HepG2 (cell line): Measurements from ENCODE around the gene ARMC2. TPM values are rescaled to one million over a fixed set of nuclear protein-coding genes. Genes with fewer than 3 reads are reported as not detected.
A peak's percentile ranks its signal among the peaks of the same experiment; 100 is the strongest.

Experiments used
- BCL6 ChIP-seq: IDR thresholded peaks from 2 replicates; pipeline ENCODE4 v1.6.1; 2016; ENCODE audit warnings: missing genetic modification reagents, missing compliant biosample characterization
- CHD4 ChIP-seq: fragments of 200-600 bp; sonication (generic); IDR thresholded peaks from 2 replicates; pipeline ENCODE4 v1.7.0; 2017; ENCODE audit warnings: mild to moderate bottlenecking, low read length, borderline replicate concordance
- EEA1 ChIP-seq: sonication (generic); formaldehyde crosslinking; IDR thresholded peaks from 2 replicates; pipeline ENCODE4 v1.5.1; 2020; ENCODE audit warnings: mild to moderate bottlenecking, missing genetic modification reagents, borderline replicate concordance
- FOXA1 ChIP-seq, 2 experiments: fragments of 450-650 bp in 1 of 2; sonication (generic) in 1 of 2; formaldehyde crosslinking in 1 of 2; IDR thresholded peaks; 2 replicates each; pipeline versions ENCODE4 v1.4.0 to v1.6.1; 2016 to 2020; ENCODE audit warnings: missing genetic modification reagents in 1 of 2
- GATA4 ChIP-seq: sonication (generic); IDR thresholded peaks from 2 replicates; pipeline ENCODE4 v1.6.1; 2016; ENCODE audit warnings: antibody characterized with exemption, low read depth, borderline replicate concordance
- GFI1 ChIP-seq: sonication (generic); formaldehyde crosslinking; IDR thresholded peaks from 2 replicates; pipeline ENCODE4 v1.5.0; 2020; ENCODE audit warnings: missing genetic modification reagents, mild to moderate bottlenecking, borderline replicate concordance
- KDM1A ChIP-seq: IDR thresholded peaks from 2 replicates; pipeline ENCODE4 v1.6.1; 2016; ENCODE audit warnings: missing compliant biosample characterization
- NCOA2 ChIP-seq: sonication (generic); formaldehyde crosslinking; IDR thresholded peaks from 2 replicates; pipeline ENCODE4 v1.8.0; 2022; ENCODE audit warnings: inconsistent platforms
- NKX3-1 ChIP-seq: sonication (generic); formaldehyde crosslinking; IDR thresholded peaks from 2 replicates; pipeline ENCODE4 v1.5.0; 2020; ENCODE audit warnings: missing genetic modification reagents
- PPARG ChIP-seq: conservative IDR thresholded peaks from 2 replicates; pipeline ENCODE4 v1.6.1; 2016; ENCODE audit warnings: missing biosample characterization, missing genetic modification reagents
- SAP130 ChIP-seq: IDR thresholded peaks from 2 replicates; pipeline ENCODE4 v1.6.1; 2016; ENCODE audit warnings: low read depth
- SIX1 ChIP-seq: sonication (generic); formaldehyde crosslinking; IDR thresholded peaks from 2 replicates; pipeline ENCODE4 v1.4.0; 2020; ENCODE audit warnings: missing genetic modification reagents, borderline replicate concordance
- SKI ChIP-seq: fragments of 450-650 bp; IDR thresholded peaks from one replicate; pipeline ENCODE4 v1.6.1; 2018; ENCODE audit warnings: mild to moderate bottlenecking; ENCODE audit not compliant: partially characterized antibody
- SOX5 ChIP-seq: IDR thresholded peaks from 2 replicates; pipeline ENCODE4 v1.6.1; 2016; ENCODE audit warnings: borderline replicate concordance
- TBX3 ChIP-seq: fragments of 450-650 bp; IDR thresholded peaks from 2 replicates; pipeline ENCODE4 v1.6.1; 2017; ENCODE audit warnings: antibody characterized with exemption, mild to moderate bottlenecking, inconsistent platforms, borderline replicate concordance
- TCF7L2 ChIP-seq: IDR thresholded peaks from 2 replicates; pipeline ENCODE4 v1.6.1; 2011; ENCODE audit warnings: mild to moderate bottlenecking, low read depth, low read length, moderate library complexity
- TEAD3 ChIP-seq: optimal IDR thresholded peaks from 2 replicates; pipeline ENCODE3; 2016; ENCODE audit warnings: borderline replicate concordance
- ZNF274 ChIP-seq: sonication (generic); formaldehyde crosslinking; IDR thresholded peaks from 2 replicates; pipeline ENCODE4 v1.5.1; 2020; ENCODE audit warnings: mild to moderate bottlenecking, missing genetic modification reagents
- ZNF839 ChIP-seq: sonication (generic); formaldehyde crosslinking; IDR thresholded peaks from 2 replicates; pipeline ENCODE4 v1.4.0; 2020; ENCODE audit warnings: missing genetic modification reagents, mild to moderate bottlenecking, borderline replicate concordance
- polyA plus RNA-seq, 8 experiments: library from polyadenylated mRNA; depleted of rRNA in 3 of 8; stranded (reverse) in 7 of 8; unstranded in 1 of 8; fragments of >200 nt; fragmentation: Illumina TruSeq in 4 of 8; extraction: Trizol in 4 of 8; gene quantifications; 2 replicates each; pipeline versions ENCODE4 v1.2.1 to v1.2.3, GENCODE V29; 2011 to 2016; ENCODE audit warnings: low read depth in 4 of 8, missing spikeins in 1 of 8, mixed read lengths in 1 of 8; ENCODE audit not compliant: insufficient read depth in 1 of 8
- total RNA-seq, 5 experiments: library from RNA; depleted of rRNA; stranded (reverse); fragments of >200 nt; fragmentation: Illumina TruSeq; extraction: Trizol; gene quantifications; 2 replicates each; pipeline ENCODE4 v1.2.3, GENCODE V29; 2016; ENCODE audit warnings: low read depth in 1 of 5
- TF ChIP-seq, protein P1 (sequence below): sonication (generic); formaldehyde crosslinking; IDR thresholded peaks from 2 replicates; pipeline ENCODE4 v1.4.0; 2020; ENCODE audit warnings: missing genetic modification reagents
- TF ChIP-seq, protein P2 (sequence below): IDR thresholded peaks from 2 replicates; pipeline ENCODE4 v1.6.1; 2016; ENCODE audit warnings: low read depth, borderline replicate concordance
- TF ChIP-seq, protein P3 (sequence below): sonication (generic); formaldehyde crosslinking; IDR thresholded peaks from 2 replicates; pipeline ENCODE4 v1.4.0; 2020; ENCODE audit warnings: missing genetic modification reagents
- TF ChIP-seq, protein P4 (sequence below): sonication (generic); formaldehyde crosslinking; IDR thresholded peaks from 2 replicates; pipeline ENCODE4 v1.4.0; 2020; ENCODE audit warnings: mild to moderate bottlenecking, missing genetic modification reagents, borderline replicate concordance

The ARMC2 gene
- total and polyA plus RNA-seq, 2 of the 13 experiments (the other 11 are each of a cell fraction or from before 2014, with no cell fraction given), result 1.4 to 3.2 TPM

DNA sequence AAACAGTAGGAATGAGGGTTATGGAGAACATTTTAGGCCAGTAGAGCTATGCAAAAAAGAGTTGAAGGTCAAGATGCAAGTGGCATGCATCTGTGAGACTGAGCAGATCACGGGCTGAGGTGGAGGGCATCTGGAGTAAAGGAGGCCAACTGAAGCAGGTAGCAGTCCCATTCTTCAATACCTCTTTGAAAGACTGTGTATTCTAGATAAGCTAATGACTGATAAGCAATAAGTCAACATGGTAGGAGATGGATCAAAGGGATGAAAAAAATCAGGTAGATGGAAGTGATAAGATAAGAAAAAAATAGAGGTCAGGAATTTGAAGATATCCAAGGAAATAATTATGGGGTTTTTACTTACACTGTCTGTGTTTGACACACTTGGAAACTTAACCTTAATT, 55.6 kb downstream of the ARMC2 start (continued):
- TF ChIP-seq ZNF839 (CRISPR knock-in tag) (no peak), TBX3 (peak; percentile 52; the same call in 1 of the 2 replicates), CHD4 (no peak), KDM1A (CRISPR knock-in tag) (peak; percentile 77; the same call in 1 of the 2 replicates), SKI (no peak), PPARG (peak; percentile 72; the same call in 1 of the 2 replicates), NKX3-1 (CRISPR knock-in tag) (peak; percentile 56; the same call in 1 of the 2 replicates), GFI1 (CRISPR knock-in tag) (0 out of 2 replicates have a peak, but pooled peaks have one; percentile 57), SAP130 (CRISPR knock-in tag) (peak; percentile 50), EEA1 (CRISPR knock-in tag) (no peak), SIX1 (CRISPR knock-in tag) (no peak), GATA4 (peak; percentile 100), FOXA1 (IDR thresholded peaks at IDR 0.05) (no peak), FOXA1 (CRISPR knock-in tag; IDR thresholded peaks at IDR 0.05) (peak; percentile 91), ZNF274 (CRISPR knock-in tag) (no peak), NCOA2 (CRISPR knock-in tag) (peak; percentile 80), TEAD3 (CRISPR knock-in tag) (peak; percentile 14), BCL6 (CRISPR knock-in tag) (peak; percentile 83), SOX5 (CRISPR knock-in tag) (peak; percentile 84; the same call in 1 of the 2 replicates), TCF7L2 (peak; percentile 92)
- TF ChIP-seq, protein P1, sequence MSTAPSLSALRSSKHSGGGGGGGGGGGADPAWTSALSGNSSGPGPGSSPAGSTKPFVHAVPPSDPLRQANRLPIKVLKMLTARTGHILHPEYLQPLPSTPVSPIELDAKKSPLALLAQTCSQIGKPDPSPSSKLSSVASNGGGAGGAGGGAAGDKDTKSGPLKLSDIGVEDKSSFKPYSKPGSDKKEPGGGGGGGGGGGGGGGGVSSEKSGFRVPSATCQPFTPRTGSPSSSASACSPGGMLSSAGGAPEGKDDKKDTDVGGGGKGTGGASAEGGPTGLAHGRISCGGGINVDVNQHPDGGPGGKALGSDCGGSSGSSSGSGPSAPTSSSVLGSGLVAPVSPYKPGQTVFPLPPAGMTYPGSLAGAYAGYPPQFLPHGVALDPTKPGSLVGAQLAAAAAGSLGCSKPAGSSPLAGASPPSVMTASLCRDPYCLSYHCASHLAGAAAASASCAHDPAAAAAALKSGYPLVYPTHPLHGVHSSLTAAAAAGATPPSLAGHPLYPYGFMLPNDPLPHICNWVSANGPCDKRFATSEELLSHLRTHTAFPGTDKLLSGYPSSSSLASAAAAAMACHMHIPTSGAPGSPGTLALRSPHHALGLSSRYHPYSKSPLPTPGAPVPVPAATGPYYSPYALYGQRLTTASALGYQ (CRISPR knock-in tag), result peak; percentile 89
- TF ChIP-seq, protein P2, sequence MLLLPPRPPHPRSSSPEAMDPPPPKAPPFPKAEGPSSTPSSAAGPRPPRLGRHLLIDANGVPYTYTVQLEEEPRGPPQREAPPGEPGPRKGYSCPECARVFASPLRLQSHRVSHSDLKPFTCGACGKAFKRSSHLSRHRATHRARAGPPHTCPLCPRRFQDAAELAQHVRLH (CRISPR knock-in tag), result no peak
- TF ChIP-seq, protein P3, sequence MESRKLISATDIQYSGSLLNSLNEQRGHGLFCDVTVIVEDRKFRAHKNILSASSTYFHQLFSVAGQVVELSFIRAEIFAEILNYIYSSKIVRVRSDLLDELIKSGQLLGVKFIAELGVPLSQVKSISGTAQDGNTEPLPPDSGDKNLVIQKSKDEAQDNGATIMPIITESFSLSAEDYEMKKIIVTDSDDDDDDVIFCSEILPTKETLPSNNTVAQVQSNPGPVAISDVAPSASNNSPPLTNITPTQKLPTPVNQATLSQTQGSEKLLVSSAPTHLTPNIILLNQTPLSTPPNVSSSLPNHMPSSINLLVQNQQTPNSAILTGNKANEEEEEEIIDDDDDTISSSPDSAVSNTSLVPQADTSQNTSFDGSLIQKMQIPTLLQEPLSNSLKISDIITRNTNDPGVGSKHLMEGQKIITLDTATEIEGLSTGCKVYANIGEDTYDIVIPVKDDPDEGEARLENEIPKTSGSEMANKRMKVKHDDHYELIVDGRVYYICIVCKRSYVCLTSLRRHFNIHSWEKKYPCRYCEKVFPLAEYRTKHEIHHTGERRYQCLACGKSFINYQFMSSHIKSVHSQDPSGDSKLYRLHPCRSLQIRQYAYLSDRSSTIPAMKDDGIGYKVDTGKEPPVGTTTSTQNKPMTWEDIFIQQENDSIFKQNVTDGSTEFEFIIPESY (CRISPR knock-in tag), result no peak
- TF ChIP-seq, protein P4, sequence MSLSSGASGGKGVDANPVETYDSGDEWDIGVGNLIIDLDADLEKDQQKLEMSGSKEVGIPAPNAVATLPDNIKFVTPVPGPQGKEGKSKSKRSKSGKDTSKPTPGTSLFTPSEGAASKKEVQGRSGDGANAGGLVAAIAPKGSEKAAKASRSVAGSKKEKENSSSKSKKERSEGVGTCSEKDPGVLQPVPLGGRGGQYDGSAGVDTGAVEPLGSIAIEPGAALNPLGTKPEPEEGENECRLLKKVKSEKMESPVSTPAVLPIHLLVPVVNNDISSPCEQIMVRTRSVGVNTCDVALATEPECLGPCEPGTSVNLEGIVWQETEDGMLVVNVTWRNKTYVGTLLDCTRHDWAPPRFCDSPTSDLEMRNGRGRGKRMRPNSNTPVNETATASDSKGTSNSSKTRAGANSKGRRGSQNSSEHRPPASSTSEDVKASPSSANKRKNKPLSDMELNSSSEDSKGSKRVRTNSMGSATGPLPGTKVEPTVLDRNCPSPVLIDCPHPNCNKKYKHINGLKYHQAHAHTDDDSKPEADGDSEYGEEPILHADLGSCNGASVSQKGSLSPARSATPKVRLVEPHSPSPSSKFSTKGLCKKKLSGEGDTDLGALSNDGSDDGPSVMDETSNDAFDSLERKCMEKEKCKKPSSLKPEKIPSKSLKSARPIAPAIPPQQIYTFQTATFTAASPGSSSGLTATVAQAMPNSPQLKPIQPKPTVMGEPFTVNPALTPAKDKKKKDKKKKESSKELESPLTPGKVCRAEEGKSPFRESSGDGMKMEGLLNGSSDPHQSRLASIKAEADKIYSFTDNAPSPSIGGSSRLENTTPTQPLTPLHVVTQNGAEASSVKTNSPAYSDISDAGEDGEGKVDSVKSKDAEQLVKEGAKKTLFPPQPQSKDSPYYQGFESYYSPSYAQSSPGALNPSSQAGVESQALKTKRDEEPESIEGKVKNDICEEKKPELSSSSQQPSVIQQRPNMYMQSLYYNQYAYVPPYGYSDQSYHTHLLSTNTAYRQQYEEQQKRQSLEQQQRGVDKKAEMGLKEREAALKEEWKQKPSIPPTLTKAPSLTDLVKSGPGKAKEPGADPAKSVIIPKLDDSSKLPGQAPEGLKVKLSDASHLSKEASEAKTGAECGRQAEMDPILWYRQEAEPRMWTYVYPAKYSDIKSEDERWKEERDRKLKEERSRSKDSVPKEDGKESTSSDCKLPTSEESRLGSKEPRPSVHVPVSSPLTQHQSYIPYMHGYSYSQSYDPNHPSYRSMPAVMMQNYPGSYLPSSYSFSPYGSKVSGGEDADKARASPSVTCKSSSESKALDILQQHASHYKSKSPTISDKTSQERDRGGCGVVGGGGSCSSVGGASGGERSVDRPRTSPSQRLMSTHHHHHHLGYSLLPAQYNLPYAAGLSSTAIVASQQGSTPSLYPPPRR (CRISPR knock-in tag), result peak; percentile 81; the same call in 1 of the 2 replicates
